ENCODE results near the gene PEX19.

- no peak for TF ChIP-seq POLR2A (IDR thresholded peaks at IDR 0.05)
- no peak for TF ChIP-seq EP300 (IDR thresholded peaks at IDR 0.05)
- no peak for TF ChIP-seq CTCF (IDR thresholded peaks at IDR 0.05)
Measured at GRCh38 chr1:160322831-160323230, 37.9 kb upstream of the PEX19 start.
